G401.6 (cell line): ENCODE data around the gene UTP3.
"Not testable (repeated sequence)": the region's sequence is repeated elsewhere in the genome, so short reads cannot be mapped to it uniquely, and the experiment has no call there.

Source experiments
- FAIRE-seq: peaks from 2 replicates; lab custom pipeline; 2012; peaks lifted over from hg19 to GRCh38; lab: Jason Lieb, UNC

The UTP3 gene

GRCh38 chr4:70687821-70688794 lies at the start of gene UTP3:
TSS of gene UTP3 (plus strand) at chr4:70688532. CDS start at chr4:70688678, 146 bp downstream.
- peak; percentile 97 for FAIRE-seq

GRCh38 chr4:70640192-70640591 lies 48.1 kb upstream of the UTP3 start:
- no peak for FAIRE-seq

GRCh38 chr4:70650741-70651140 lies 37.6 kb upstream of the UTP3 start:
- FAIRE-seq, result not testable (repeated sequence)

- FAIRE-seq, result peak; percentile 93
Observed at GRCh38 chr4:70651864-70652506, 36.3 kb upstream of the UTP3 start.

- no peak for FAIRE-seq
Observed at GRCh38 chr4:70654605-70655011, 33.7 kb upstream of the UTP3 start.

- no peak for FAIRE-seq
Observed at GRCh38 chr4:70657326-70657725, 31.0 kb upstream of the UTP3 start.

GRCh38 chr4:70658418-70658817 lies 29.9 kb upstream of the UTP3 start:
- no peak for FAIRE-seq

GRCh38 chr4:70660106-70660505 lies 28.2 kb upstream of the UTP3 start:
- FAIRE-seq, result no peak

GRCh38 chr4:70661309-70661922 lies 26.9 kb upstream of the UTP3 start:
- FAIRE-seq, result not testable (repeated sequence)

GRCh38 chr4:70666369-70666768 lies 22.0 kb upstream of the UTP3 start, which contains the start of gene JCHAIN:
TSS of gene JCHAIN (minus strand) at chr4:70666508. CDS start at chr4:70666490, 18 bp downstream.
- FAIRE-seq, result no peak

- FAIRE-seq, result no peak
Observed at GRCh38 chr4:70667740-70668535, 20.4 kb upstream of the UTP3 start.

GRCh38 chr4:70670332-70671014 lies 17.9 kb upstream of the UTP3 start:
- FAIRE-seq, result no peak

- no peak for FAIRE-seq
Observed at GRCh38 chr4:70671091-70671490, 17.2 kb upstream of the UTP3 start.

- no peak for FAIRE-seq
Observed at GRCh38 chr4:70674191-70674590, 14.1 kb upstream of the UTP3 start.

GRCh38 chr4:70674731-70675130 lies 13.6 kb upstream of the UTP3 start:
- no peak for FAIRE-seq

- no peak for FAIRE-seq
Observed at GRCh38 chr4:70676554-70677090, 11.7 kb upstream of the UTP3 start.

GRCh38 chr4:70678383-70678999 lies 9.8 kb upstream of the UTP3 start:
- no peak for FAIRE-seq

- no peak for FAIRE-seq
Observed at GRCh38 chr4:70680934-70681333, 7.4 kb upstream of the UTP3 start.

- peak; percentile 3 for FAIRE-seq
Observed at GRCh38 chr4:70681704-70682103, 6.6 kb upstream of the UTP3 start.

GRCh38 chr4:70682142-70682541 lies 6.2 kb upstream of the UTP3 start:
- FAIRE-seq, result not testable (repeated sequence)

- no peak for FAIRE-seq
Observed at GRCh38 chr4:70687392-70687791, 940 bp upstream of the UTP3 start.
